HEK293 (cell line): Measurements from ENCODE around the gene F5.

ENCODE experiments used
- CTCF ChIA-PET: fragments of 350-600 bp; formaldehyde crosslinking; extraction: SDS; loops from one replicate; lab custom pipeline; 2021; ENCODE audit warnings: antibody characterized with exemption; lab: Yijun Ruan, JAX
- POLR2A ChIA-PET: fragments of 300-600 bp; formaldehyde crosslinking; extraction: SDS; loops from one replicate; lab custom pipeline; 2020; ENCODE audit warnings: antibody characterized with exemption, inconsistent platforms; lab: Yijun Ruan, JAX
- H3K27ac ChIP-seq: fragments of 200-500 bp; sonication (Bioruptor generic); 2 replicates; pipeline ENCODE4 v1.5.1; 2014; ENCODE audit warnings: low read depth, low read length, control low read depth, inconsistent platforms; ENCODE audit errors: extremely low read depth
- H3K36me3 ChIP-seq, 2 experiments: fragments of 200-500 bp in 1 of 2; sonication (Bioruptor generic) in 1 of 2; 1 replicate in 1 of 2; 2 replicates in 1 of 2; pipeline ENCODE4 v1.5.1; 2014 to 2017; ENCODE audit warnings: inconsistent platforms in 2 of 2, low read length in 2 of 2; ENCODE audit not compliant: control insufficient read depth in 2 of 2, insufficient read depth in 1 of 2
- H3K4me1 ChIP-seq: fragments of 200-500 bp; sonication (Bioruptor generic); 2 replicates; pipeline ENCODE4 v1.5.1; 2014; ENCODE audit warnings: mild to moderate bottlenecking, low read length, inconsistent platforms; ENCODE audit not compliant: control insufficient read depth, insufficient read depth
- H3K4me3 ChIP-seq: 2 replicates; pipeline ENCODE4 v1.5.1; 2011; ENCODE audit warnings: low read depth, mild to moderate bottlenecking, control low read depth, low read length, moderate library complexity
- H3K9me3 ChIP-seq: fragments of 200-500 bp; sonication (Bioruptor generic); 2 replicates; pipeline ENCODE4 v1.5.1; 2014; ENCODE audit warnings: low read depth, low read length, inconsistent platforms; ENCODE audit not compliant: control insufficient read depth, insufficient read depth
- FEZF1 ChIP-seq: fragments of 450-650 bp; formaldehyde crosslinking; IDR thresholded peaks from 2 replicates; pipeline ENCODE4 v1.5.1; 2016; ENCODE audit warnings: missing biosample characterization, missing genetic modification characterization
- GFI1B ChIP-seq: fragments of 450-650 bp; formaldehyde crosslinking; IDR thresholded peaks from 2 replicates; pipeline ENCODE4 v1.5.1; 2016; ENCODE audit warnings: missing biosample characterization, missing genetic modification characterization
- GLI2 ChIP-seq: fragments of 450-650 bp; formaldehyde crosslinking; IDR thresholded peaks from 2 replicates; pipeline ENCODE4; 2017; ENCODE audit warnings: missing biosample characterization, missing genetic modification characterization, low read depth, borderline replicate concordance
- KLF1 ChIP-seq: fragments of 450-650 bp; formaldehyde crosslinking; IDR thresholded peaks from 2 replicates; pipeline ENCODE4 v1.5.1; 2016; ENCODE audit warnings: missing biosample characterization, missing genetic modification characterization
- KLF7 ChIP-seq: fragments of 450-650 bp; formaldehyde crosslinking; IDR thresholded peaks from 2 replicates; pipeline ENCODE4 v1.5.1; 2016; ENCODE audit warnings: missing biosample characterization, missing genetic modification characterization, borderline replicate concordance
- KLF8 ChIP-seq: fragments of 450-650 bp; formaldehyde crosslinking; IDR thresholded peaks from 2 replicates; pipeline ENCODE4 v1.5.1; 2016; ENCODE audit warnings: missing biosample characterization, missing genetic modification characterization
- MZF1 ChIP-seq: fragments of 450-650 bp; formaldehyde crosslinking; IDR thresholded peaks from 2 replicates; pipeline ENCODE4 v1.5.1; 2017; ENCODE audit warnings: missing biosample characterization, missing genetic modification characterization, borderline replicate concordance
- REPIN1 ChIP-seq: fragments of 450-650 bp; formaldehyde crosslinking; IDR thresholded peaks from 2 replicates; pipeline ENCODE4 v1.5.1; 2017; ENCODE audit warnings: missing biosample characterization, missing genetic modification characterization, low read depth
- SETDB1 ChIP-seq: IDR thresholded peaks from one replicate; pipeline ENCODE4 v1.6.1; 2017; ENCODE audit warnings: mild to moderate bottlenecking, low read length, moderate library complexity, mixed read lengths; ENCODE audit not compliant: insufficient read length
- SP2 ChIP-seq: fragments of 450-650 bp; formaldehyde crosslinking; IDR thresholded peaks from 2 replicates; pipeline ENCODE4 v1.5.1; 2016; ENCODE audit warnings: missing biosample characterization, missing genetic modification characterization
- WT1 ChIP-seq: fragments of 450-650 bp; formaldehyde crosslinking; IDR thresholded peaks from 2 replicates; pipeline ENCODE4 v1.5.1; 2016; ENCODE audit warnings: missing biosample characterization, missing genetic modification characterization
- ZFP41 ChIP-seq: fragments of 450-650 bp; formaldehyde crosslinking; IDR thresholded peaks from 2 replicates; pipeline ENCODE4 v1.5.1; 2016; ENCODE audit warnings: missing biosample characterization, missing genetic modification characterization, borderline replicate concordance
- ZNF114 ChIP-seq: fragments of 450-650 bp; formaldehyde crosslinking; IDR thresholded peaks from 2 replicates; pipeline ENCODE4 v1.5.0; 2017; ENCODE audit warnings: missing biosample characterization, missing genetic modification characterization
- ZNF132 ChIP-seq: fragments of 450-650 bp; formaldehyde crosslinking; IDR thresholded peaks from 2 replicates; pipeline ENCODE4 v1.5.1; 2017; ENCODE audit warnings: missing biosample characterization, missing genetic modification characterization, borderline replicate concordance
- ZNF140 ChIP-seq: fragments of 450-650 bp; formaldehyde crosslinking; IDR thresholded peaks from 2 replicates; pipeline ENCODE4 v1.5.1; 2016; ENCODE audit warnings: missing biosample characterization, missing genetic modification characterization
- ZNF202 ChIP-seq: fragments of 450-650 bp; formaldehyde crosslinking; IDR thresholded peaks from 2 replicates; pipeline ENCODE4 v1.5.1; 2016; ENCODE audit warnings: missing biosample characterization, missing genetic modification characterization, borderline replicate concordance
- ZNF223 ChIP-seq: fragments of 450-650 bp; formaldehyde crosslinking; IDR thresholded peaks from 2 replicates; pipeline ENCODE4 v1.5.1; 2016; ENCODE audit warnings: missing biosample characterization, missing genetic modification characterization
- ZNF24 ChIP-seq: fragments of 450-650 bp; formaldehyde crosslinking; IDR thresholded peaks from 2 replicates; pipeline ENCODE4 v1.5.1; 2016; ENCODE audit warnings: missing biosample characterization, missing genetic modification characterization
- ZNF266 ChIP-seq: fragments of 450-650 bp; formaldehyde crosslinking; IDR thresholded peaks from 2 replicates; pipeline ENCODE4 v1.5.1; 2016; ENCODE audit warnings: missing biosample characterization, missing genetic modification characterization, low read depth
- ZNF292 ChIP-seq: fragments of 450-650 bp; formaldehyde crosslinking; IDR thresholded peaks from 2 replicates; pipeline ENCODE4 v1.5.1; 2016; ENCODE audit warnings: low read depth, missing biosample characterization, missing genetic modification characterization, borderline replicate concordance
- ZNF335 ChIP-seq: fragments of 450-650 bp; formaldehyde crosslinking; conservative IDR thresholded peaks from 2 replicates; pipeline ENCODE4 v1.5.1; 2016; ENCODE audit warnings: missing biosample characterization, missing genetic modification characterization
- ZNF394 ChIP-seq: fragments of 450-650 bp; formaldehyde crosslinking; IDR thresholded peaks from 2 replicates; pipeline ENCODE4 v1.5.1; 2016; ENCODE audit warnings: missing biosample characterization, missing genetic modification characterization, mild to moderate bottlenecking, moderate library complexity, borderline replicate concordance
- ZNF404 ChIP-seq: fragments of 450-650 bp; formaldehyde crosslinking; IDR thresholded peaks from 2 replicates; pipeline ENCODE4 v1.5.1; 2017; ENCODE audit warnings: missing biosample characterization, missing genetic modification characterization
- ZNF433 ChIP-seq: fragments of 450-650 bp; formaldehyde crosslinking; IDR thresholded peaks from 2 replicates; pipeline ENCODE4 v1.5.1; 2016; ENCODE audit warnings: missing biosample characterization, missing genetic modification characterization, low read depth
- ZNF529 ChIP-seq: fragments of 450-650 bp; formaldehyde crosslinking; IDR thresholded peaks from 2 replicates; pipeline ENCODE4 v1.5.1; 2017; ENCODE audit warnings: missing genetic modification characterization, missing biosample characterization; ENCODE audit not compliant: insufficient replicate concordance
- ZNF555 ChIP-seq: fragments of 450-650 bp; formaldehyde crosslinking; conservative IDR thresholded peaks from 2 replicates; pipeline ENCODE4 v1.5.1; 2017; ENCODE audit warnings: missing biosample characterization, mild to moderate bottlenecking, missing genetic modification characterization, inconsistent platforms
- ZNF561 ChIP-seq: fragments of 450-650 bp; IDR thresholded peaks from 2 replicates; pipeline ENCODE4 v1.5.1; 2018; ENCODE audit warnings: missing biosample characterization, missing genetic modification characterization, borderline replicate concordance
- ZNF580 ChIP-seq: fragments of 450-650 bp; formaldehyde crosslinking; IDR thresholded peaks from 2 replicates; pipeline ENCODE4 v1.5.1; 2016; ENCODE audit warnings: missing biosample characterization, missing genetic modification characterization
- ZNF596 ChIP-seq: fragments of 450-650 bp; IDR thresholded peaks from 2 replicates; pipeline ENCODE4 v1.5.0; 2018; ENCODE audit warnings: missing biosample characterization, mild to moderate bottlenecking, missing genetic modification characterization, moderate library complexity
- ZNF600 ChIP-seq: fragments of 450-650 bp; formaldehyde crosslinking; IDR thresholded peaks from 2 replicates; pipeline ENCODE4 v1.5.1; 2016; ENCODE audit warnings: missing biosample characterization, missing genetic modification characterization
- ZNF621 ChIP-seq: fragments of 450-650 bp; formaldehyde crosslinking; IDR thresholded peaks from 2 replicates; pipeline ENCODE4 v1.5.1; 2017; ENCODE audit warnings: missing biosample characterization, missing genetic modification characterization
- ZNF701 ChIP-seq: fragments of 450-650 bp; formaldehyde crosslinking; IDR thresholded peaks from 2 replicates; pipeline ENCODE4 v1.5.1; 2016; ENCODE audit warnings: missing biosample characterization, missing genetic modification characterization
- ZNF843 ChIP-seq: fragments of 450-650 bp; formaldehyde crosslinking; IDR thresholded peaks from 2 replicates; pipeline ENCODE4 v1.5.1; 2016; ENCODE audit warnings: missing biosample characterization, missing genetic modification characterization
- ZSCAN16 ChIP-seq: fragments of 450-650 bp; formaldehyde crosslinking; IDR thresholded peaks from 2 replicates; pipeline ENCODE4 v1.5.1; 2016; ENCODE audit warnings: missing biosample characterization, missing genetic modification characterization
- TF ChIP-seq, protein P1 (sequence below): fragments of 450-650 bp; formaldehyde crosslinking; IDR thresholded peaks from 2 replicates; pipeline ENCODE4 v1.5.1; 2016; ENCODE audit warnings: missing biosample characterization, missing genetic modification characterization

F5 gene

GRCh38 chr1:169634145-169634544, 47.9 kb upstream of the F5 start:
- POLR2A ChIA-PET = no interaction called here

GRCh38 chr1:169631249-169631648, 45.0 kb upstream of the F5 start:
- H3K36me3 ChIP-seq = no peaks in the 10 kb centered on the region
- POLR2A ChIA-PET = no interaction called here
- TF ChIP-seq ZNF555 (no peak), ZNF394 (no peak), ZNF580 (tag by site-specific recombination) (no peak), ZNF529 (no peak), GFI1B (tag by site-specific recombination) (no peak), ZNF292 (tag by site-specific recombination) (no peak), KLF1 (tag by site-specific recombination) (no peak), ZNF335 (tag by site-specific recombination) (no peak), ZNF843 (tag by site-specific recombination) (no peak), ZNF24 (tag by site-specific recombination) (no peak), FEZF1 (tag by site-specific recombination) (no peak), ZNF433 (tag by site-specific recombination) (no peak), MZF1 (tag by site-specific recombination) (no peak), ZNF701 (tag by site-specific recombination) (no peak), ZNF621 (tag by site-specific recombination) (no peak), ZNF596 (tag by site-specific recombination) (no peak), ZNF600 (tag by site-specific recombination) (no peak)
- TF ChIP-seq, protein P1, sequence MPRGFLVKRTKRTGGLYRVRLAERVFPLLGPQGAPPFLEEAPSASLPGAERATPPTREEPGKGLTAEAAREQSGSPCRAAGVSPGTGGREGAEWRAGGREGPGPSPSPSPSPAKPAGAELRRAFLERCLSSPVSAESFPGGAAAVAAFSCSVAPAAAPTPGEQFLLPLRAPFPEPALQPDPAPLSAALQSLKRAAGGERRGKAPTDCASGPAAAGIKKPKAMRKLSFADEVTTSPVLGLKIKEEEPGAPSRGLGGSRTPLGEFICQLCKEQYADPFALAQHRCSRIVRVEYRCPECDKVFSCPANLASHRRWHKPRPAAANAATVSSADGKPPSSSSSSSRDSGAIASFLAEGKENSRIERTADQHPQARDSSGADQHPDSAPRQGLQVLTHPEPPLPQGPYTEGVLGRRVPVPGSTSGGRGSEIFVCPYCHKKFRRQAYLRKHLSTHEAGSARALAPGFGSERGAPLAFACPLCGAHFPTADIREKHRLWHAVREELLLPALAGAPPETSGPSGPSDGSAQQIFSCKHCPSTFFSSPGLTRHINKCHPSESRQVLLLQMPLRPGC (tag by site-specific recombination) = no peak
- TF ChIP-seq, all 188 proteins: peak for 0
- H3K4me3 ChIP-seq = no peak overlapping the region
- CTCF ChIA-PET = interaction anchor here (1.2 kb wide), 1 partner anchor 74 kb away, joined by 4 read pairs; no protein-coding TSS in a partner anchor
- no peak overlapping the region for H3K27ac ChIP-seq
- no peaks in the 10 kb centered on the region for H3K4me1 ChIP-seq
- H3K9me3 ChIP-seq = no peaks in the 10 kb centered on the region

More at GRCh38 chr1:169634145-169634544, 47.9 kb upstream of the F5 start:
- H3K9me3 ChIP-seq = no peaks in the 10 kb centered on the region
- H3K27ac ChIP-seq = no peak overlapping the region
- H3K36me3 ChIP-seq = no peaks in the 10 kb centered on the region
- H3K4me3 ChIP-seq = no peak overlapping the region
- no peaks in the 10 kb centered on the region for H3K4me1 ChIP-seq
- TF ChIP-seq SETDB1 (peak; percentile 17), ZNF335 (tag by site-specific recombination) (no peak)
- CTCF ChIA-PET = no interaction called here

GRCh38 chr1:169630006-169630405, 43.7 kb upstream of the F5 start, which contains the start of gene SELP:
TSS of gene SELP (minus strand) at chr1:169630124. CDS start at chr1:169630074, 50 bp downstream.
- no peak within 1 kb of the TSS for H3K4me3 ChIP-seq
- H3K9me3 ChIP-seq = no peaks in the 10 kb centered on the region
- CTCF ChIA-PET = no interaction called here
- no peak within 1 kb of the TSS for H3K27ac ChIP-seq
- TF ChIP-seq ZNF404 (tag by site-specific recombination) (no peak), ZNF223 (tag by site-specific recombination) (no peak), ZNF132 (no peak), WT1 (tag by site-specific recombination) (no peak), KLF7 (no peak), ZNF561 (no peak), KLF1 (tag by site-specific recombination) (no peak), ZSCAN16 (no peak), ZNF596 (tag by site-specific recombination) (no peak), REPIN1 (tag by site-specific recombination) (no peak), ZFP41 (tag by site-specific recombination) (no peak), ZNF140 (no peak), ZNF114 (tag by site-specific recombination) (no peak), ZNF266 (tag by site-specific recombination) (no peak), KLF8 (no peak), SP2 (tag by site-specific recombination) (no peak), GLI2 (tag by site-specific recombination) (no peak), ZNF529 (no peak), ZNF202 (tag by site-specific recombination) (no peak)
- H3K4me1 ChIP-seq = no peaks in the 10 kb centered on the region
- POLR2A ChIA-PET = no interaction called here
- no peaks in the 10 kb centered on the region for H3K36me3 ChIP-seq
